H1 (cell line): Measurements from ENCODE around the gene ZFAND4. TPM values are rescaled to one million over a fixed set of nuclear protein-coding genes. Genes with fewer than 3 reads are reported as not detected.

Experiments used
- CTCF ChIA-PET: fragments of 300-600 bp; sonication (Branson Sonifier 250); formaldehyde crosslinking; loops from one replicate; lab custom pipeline; 2021; ENCODE audit not compliant: partially characterized antibody; lab: Charles Lee
- POLR2A ChIA-PET: fragments of 300-600 bp; sonication (Branson Sonifier 250); formaldehyde crosslinking; loops from one replicate; lab custom pipeline; 2021; ENCODE audit warnings: inconsistent platforms; ENCODE audit not compliant: partially characterized antibody; lab: Charles Lee
- DNase-seq, 2 experiments: peaks; one replicate each; pipeline versions ENCODE4 v3.0.0 to v3.0.0-alpha.2; 2010 to 2022; ENCODE audit warnings: low spot score in 2 of 2, low read depth in 1 of 2, mixed read lengths in 1 of 2
- FAIRE-seq: peaks from 2 replicates; lab custom pipeline; 2011; peaks lifted over from hg19 to GRCh38; lab: Jason Lieb, UNC
- H2AFZ ChIP-seq: 2 replicates; pipeline ENCODE4 v1.8.1; 2012; ENCODE audit warnings: low read length, inconsistent platforms
- H2AK5ac ChIP-seq: 2 replicates; pipeline ENCODE4 v1.6.1; 2013; ENCODE audit warnings: low read depth, low read length
- H2BK120ac ChIP-seq: replicated peaks from 2 replicates; pipeline ENCODE3; 2013; ENCODE audit warnings: low read depth, low read length, inconsistent platforms
- H2BK12ac ChIP-seq: 2 replicates; pipeline ENCODE4 v1.6.1; 2013; ENCODE audit warnings: low read depth, low read length
- H2BK15ac ChIP-seq: 2 replicates; pipeline ENCODE4 v1.6.1; 2013; ENCODE audit warnings: low read length
- H2BK20ac ChIP-seq: 2 replicates; pipeline ENCODE4 v1.6.1; 2013; ENCODE audit warnings: low read length
- H2BK5ac ChIP-seq: 2 replicates; pipeline ENCODE4 v1.6.1; 2013; ENCODE audit warnings: low read depth, low read length
- H3K14ac ChIP-seq: 2 replicates; pipeline ENCODE4 v1.6.1; 2013; ENCODE audit warnings: inconsistent platforms; ENCODE audit not compliant: insufficient read length
- H3K18ac ChIP-seq: 2 replicates; pipeline ENCODE4 v1.6.1; 2013; ENCODE audit warnings: low read length; ENCODE audit errors: extremely low read depth
- H3K23ac ChIP-seq: 2 replicates; pipeline ENCODE4 v1.6.1; 2013; ENCODE audit warnings: inconsistent platforms; ENCODE audit not compliant: insufficient read length
- H3K23me2 ChIP-seq: 2 replicates; pipeline ENCODE4 v1.6.1; 2013; ENCODE audit warnings: low read depth, low read length
- H3K27ac ChIP-seq: 2 replicates; pipeline ENCODE4 v1.6.1; 2011; ENCODE audit warnings: low read depth, low read length, inconsistent platforms
- H3K27me3 ChIP-seq, 4 experiments: replicated peaks in 1 of 4; 1 replicate in 1 of 4; 2 replicates in 3 of 4; pipeline versions ENCODE4 v1.6.1 to v1.8.1; 2011 to 2013; ENCODE audit warnings: low read length in 3 of 4, mild to moderate bottlenecking in 3 of 4, inconsistent platforms in 2 of 4, mixed read lengths in 2 of 4, moderate library complexity in 1 of 4; ENCODE audit not compliant: control insufficient read depth in 3 of 4, insufficient read depth in 3 of 4; ENCODE audit errors: extremely low read depth in 1 of 4
- H3K36me3 ChIP-seq, 4 experiments: 2 replicates each; pipeline versions ENCODE4 v1.6.1 to v1.8.1; 2011 to 2013; ENCODE audit warnings: mild to moderate bottlenecking in 4 of 4, low read length in 3 of 4, moderate library complexity in 2 of 4, control low read depth in 1 of 4, inconsistent platforms in 1 of 4; ENCODE audit not compliant: insufficient read depth in 4 of 4, control insufficient read depth in 2 of 4
- H3K4ac ChIP-seq: replicated peaks from 2 replicates; pipeline ENCODE3; 2013; ENCODE audit warnings: low read length, low read depth, mixed read lengths, inconsistent platforms; ENCODE audit not compliant: insufficient read length
- H3K4me1 ChIP-seq, 4 experiments: replicated peaks in 1 of 4; 1 replicate in 1 of 4; 2 replicates in 3 of 4; pipeline versions ENCODE4 v1.6.1 to v1.8.1; 2011 to 2013; ENCODE audit warnings: low read length in 3 of 4, inconsistent platforms in 2 of 4, mixed read lengths in 1 of 4; ENCODE audit not compliant: insufficient read depth in 4 of 4, control insufficient read depth in 3 of 4
- H3K4me2 ChIP-seq, 2 experiments: 2 replicates each; pipeline versions ENCODE4 v1.6.1 to v1.8.1; 2011 to 2013; ENCODE audit warnings: low read depth in 2 of 2, low read length in 2 of 2, control low read depth in 1 of 2, inconsistent platforms in 1 of 2, mild to moderate bottlenecking in 1 of 2; ENCODE audit not compliant: insufficient read depth in 1 of 2
- H3K4me3 ChIP-seq, 4 experiments: fragments of 200-600, 300-600 bp in 1 of 4; sonication (generic), shearing (Covaris generic), sonication (Bioruptor Twin) in 1 of 4; 2 replicates each; pipeline versions ENCODE4 v1.5.1 to v1.8.1; 2011 to 2016; ENCODE audit warnings: low read length in 4 of 4, low read depth in 3 of 4, control low read depth in 2 of 4, inconsistent platforms in 2 of 4, mild to moderate bottlenecking in 2 of 4, mixed read lengths in 1 of 4, moderate library complexity in 1 of 4; ENCODE audit not compliant: insufficient read depth in 2 of 4; ENCODE audit errors: extremely low read depth in 1 of 4
- H3K56ac ChIP-seq: replicated peaks from 2 replicates; pipeline ENCODE3; 2013; ENCODE audit warnings: low read depth, mild to moderate bottlenecking, mixed read lengths, low read length, inconsistent platforms; ENCODE audit not compliant: insufficient read length
- H3K79me1 ChIP-seq: 2 replicates; pipeline ENCODE4 v1.6.1; 2013; ENCODE audit warnings: low read depth, low read length, control low read depth
- H3K79me2 ChIP-seq, 2 experiments: 2 replicates each; pipeline versions ENCODE4 v1.6.1 to v1.8.1; 2012 to 2013; ENCODE audit warnings: low read length in 2 of 2, mild to moderate bottlenecking in 2 of 2, inconsistent platforms in 1 of 2; ENCODE audit not compliant: insufficient read depth in 2 of 2, control insufficient read depth in 1 of 2
- H3K9ac ChIP-seq, 4 experiments: replicated peaks in 1 of 4; 1 replicate in 1 of 4; 2 replicates in 3 of 4; pipeline versions ENCODE4 v1.6.1 to v1.8.1; 2011 to 2013; ENCODE audit warnings: low read depth in 3 of 4, low read length in 3 of 4, control low read depth in 2 of 4, mild to moderate bottlenecking in 2 of 4, moderate library complexity in 2 of 4, inconsistent platforms in 1 of 4; ENCODE audit errors: extremely low read depth in 1 of 4
- H3K9me3 ChIP-seq, 2 experiments: 2 replicates each; pipeline versions ENCODE4 v1.6.1 to v1.8.1; 2012 to 2013; ENCODE audit warnings: mild to moderate bottlenecking in 2 of 2, moderate library complexity in 2 of 2, control low read depth in 1 of 2, inconsistent platforms in 1 of 2, low read depth in 1 of 2, low read length in 1 of 2, mixed read lengths in 1 of 2; ENCODE audit not compliant: insufficient read depth in 2 of 2
- H4K20me1 ChIP-seq, 2 experiments: replicated peaks in 1 of 2; 2 replicates each; pipeline versions ENCODE3 to v1.8.1; 2011 to 2013; ENCODE audit warnings: inconsistent platforms in 2 of 2, low read length in 2 of 2, mild to moderate bottlenecking in 1 of 2; ENCODE audit not compliant: insufficient read depth in 2 of 2, control insufficient read depth in 1 of 2
- H4K5ac ChIP-seq: 2 replicates; pipeline ENCODE4 v1.6.1; 2013; ENCODE audit warnings: low read length, low read depth, mixed read lengths, inconsistent platforms; ENCODE audit not compliant: insufficient read length
- H4K8ac ChIP-seq: 2 replicates; pipeline ENCODE4 v1.8.0; 2013; ENCODE audit warnings: mild to moderate bottlenecking, moderate library complexity, low read length, inconsistent platforms; ENCODE audit not compliant: insufficient read depth; ENCODE audit errors: extremely low read depth
- H4K91ac ChIP-seq: replicated peaks from 2 replicates; pipeline ENCODE3; 2013; ENCODE audit warnings: low read length, mixed read lengths, inconsistent platforms; ENCODE audit not compliant: insufficient read length
- BRCA1 ChIP-seq: IDR thresholded peaks from 2 replicates; pipeline ENCODE4 v1.6.1; 2012; ENCODE audit warnings: low read depth, low read length, improper control_type of control experiment
- CHD1 ChIP-seq: IDR thresholded peaks from 2 replicates; pipeline ENCODE4 v1.6.1; 2012; ENCODE audit warnings: low read depth, low read length, improper control_type of control experiment
- EGR1 ChIP-seq: IDR thresholded peaks from 2 replicates; pipeline ENCODE4 v1.6.1; 2011; ENCODE audit warnings: low read depth, low read length, borderline replicate concordance
- EZH2 ChIP-seq: fragments of 200-600 bp; sonication (generic); IDR thresholded peaks from 2 replicates; pipeline ENCODE4 v1.7.1; 2012; ENCODE audit warnings: low read depth, mild to moderate bottlenecking, moderate library complexity, low read length, inconsistent platforms; ENCODE audit not compliant: severe bottlenecking
- GABPA ChIP-seq: IDR thresholded peaks from 2 replicates; pipeline ENCODE4 v1.6.1; 2011; ENCODE audit warnings: mild to moderate bottlenecking, low read length, moderate library complexity, borderline replicate concordance; ENCODE audit not compliant: insufficient read depth
- JUND ChIP-seq: IDR thresholded peaks from 2 replicates; pipeline ENCODE4 v1.6.1; 2011; ENCODE audit warnings: mild to moderate bottlenecking, improper control_type of control experiment, low read length
- KDM5A ChIP-seq: fragments of 200-600 bp; IDR thresholded peaks from 2 replicates; pipeline ENCODE4 v1.7.1; 2012; ENCODE audit warnings: mild to moderate bottlenecking, low read length, inconsistent platforms, mixed read lengths
- PHF8 ChIP-seq: fragments of 200-600 bp; sonication (generic); conservative IDR thresholded peaks from 2 replicates; pipeline ENCODE4 v1.7.1; 2012; ENCODE audit warnings: low read depth, mild to moderate bottlenecking, inconsistent platforms, low read length, moderate library complexity
- RBBP5 ChIP-seq: IDR thresholded peaks from 2 replicates; pipeline ENCODE4 v1.7.1; 2012; ENCODE audit warnings: low read depth, mild to moderate bottlenecking, inconsistent platforms, low read length, moderate library complexity, borderline replicate concordance
- RNF2 ChIP-seq: fragments of 200-900, 300-1000 bp; sonication (generic); IDR thresholded peaks from 2 replicates; pipeline ENCODE4 v1.7.1; 2016; ENCODE audit warnings: borderline replicate concordance, low read depth, mild to moderate bottlenecking, antibody characterized with exemption, low read length; ENCODE audit not compliant: poor library complexity, severe bottlenecking; ENCODE audit errors: missing control alignments
- SP1 ChIP-seq: IDR thresholded peaks from 2 replicates; pipeline ENCODE4 v1.6.1; 2011; ENCODE audit warnings: low read depth, low read length
- SP4 ChIP-seq: IDR thresholded peaks from 2 replicates; pipeline ENCODE4 v1.6.1; 2012; ENCODE audit warnings: low read length, inconsistent platforms
- SRF ChIP-seq: IDR thresholded peaks from 2 replicates; pipeline ENCODE4 v1.6.1; 2011; ENCODE audit warnings: mild to moderate bottlenecking, low read depth, low read length, moderate library complexity
- TAF1 ChIP-seq: IDR thresholded peaks from 2 replicates; pipeline ENCODE4 v1.6.1; 2011; ENCODE audit warnings: mild to moderate bottlenecking, low read depth, low read length
- WGBS, 2 experiments: shearing (Covaris generic) in 1 of 2; methylation state at CpG; one replicate each; pipeline versions ENCODE4 v1.1.6 to v1.1.7; 2013 to 2015; ENCODE audit warnings: low lambda C conversion rate in 2 of 2, mixed read lengths in 2 of 2, inconsistent platforms in 1 of 2, low coverage in 1 of 2, missing lambda C conversion rate in 1 of 2; ENCODE audit not compliant: insufficient replicate concordance in 2 of 2, insufficient coverage in 1 of 2, insufficient read length in 1 of 2; ENCODE audit errors: extremely low coverage in 1 of 2, missing lambda C conversion rate in 1 of 2; 5-methylcytosine and 5-hydroxymethylcytosine counted together
- polyA plus RNA-seq, 7 experiments: library from polyadenylated mRNA; depleted of rRNA in 3 of 7; stranded (reverse) in 5 of 7; unstranded in 2 of 7; fragments of >200 nt in 5 of 7; fragments of 200-250 nt in 2 of 7; gene quantifications; 1 replicate in 5 of 7; 2 replicates in 1 of 7; 4 replicates in 1 of 7; pipeline versions ENCODE4 v1.2.1 to v1.2.3, GENCODE V29; 2011 to 2013; ENCODE audit warnings: missing spikeins in 2 of 7, mixed read lengths in 2 of 7
- total RNA-seq: library from RNA; stranded (reverse); fragmentation: NEBNext Ultra II Directional; extraction: Animal tissue kit (Norgen Biotek cat#: 25700); gene quantifications from 2 replicates; pipeline ENCODE4 v1.2.1, GENCODE V29; 2021

The ZFAND4 gene
- total and polyA plus RNA-seq, 2 of the 8 experiments (the other 6 are each of a cell fraction or from before 2014, with no cell fraction given): 2.8 to 17.8 TPM

DNA sequence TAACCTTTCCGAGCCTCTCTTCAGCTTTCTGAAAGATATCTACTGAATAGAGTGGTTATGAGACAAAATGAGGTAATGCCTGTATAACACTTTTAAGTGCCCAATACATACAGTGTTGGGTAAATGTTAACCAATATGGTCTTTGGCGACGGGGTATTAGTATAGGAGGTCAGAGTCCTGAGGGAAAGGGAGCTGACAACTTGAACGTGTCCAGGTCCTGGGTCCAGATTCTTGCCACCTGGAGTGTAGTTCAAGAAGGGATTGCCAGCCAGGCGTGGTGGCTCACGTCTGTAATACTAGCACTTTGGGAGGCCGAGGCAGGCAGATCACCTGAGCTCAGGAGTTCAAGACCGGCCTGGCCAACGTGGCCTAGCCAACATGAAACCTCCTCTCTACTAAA is 76.0 kb downstream of the ZFAND4 start:
- Histone ChIP-seq H3K79me2 (peaks cover 0 to 15% of the 10 kb centered on the region in 2 experiments; a peak in 2 of 4 replicates), H3K4ac (no peak overlapping the region), H3K23ac (no peak overlapping the region), H2BK12ac (no peak overlapping the region), H3K23me2 (peaks cover 2% of the 10 kb centered on the region; the same call in 1 of the 2 replicates), H2BK20ac (no peak overlapping the region), H2AFZ (no peak overlapping the region), H3K4me3 (no peak overlapping the region), H3K27ac (no peak overlapping the region), H2BK5ac (no peak overlapping the region), H3K56ac (no peak overlapping the region), H3K79me1 (no peaks in the 10 kb centered on the region), H3K27me3 (peaks cover 0 to 2% (median 0%) of the 10 kb centered on the region in 4 experiments; a peak in 1 of 7 replicates), H2AK5ac (no peak overlapping the region), H3K4me1 (no peaks in the 10 kb centered on the region; a peak in 1 of 7 replicates), H4K91ac (no peak overlapping the region), H3K14ac (no peak overlapping the region), H3K9ac (no peak overlapping the region), H3K4me2 (no peak overlapping the region), H4K8ac (no peak overlapping the region), H3K18ac (no peak overlapping the region), H2BK15ac (no peak overlapping the region), H3K9me3 (peaks cover 3 to 5% of the 10 kb centered on the region in 2 experiments; a peak in 2 of 4 replicates), H3K36me3 (no peaks in the 10 kb centered on the region), H4K20me1 (no peaks in the 10 kb centered on the region), H4K5ac (no peak overlapping the region), H2BK120ac (no peak overlapping the region)
- TF ChIP-seq RNF2 (no peak), CHD1 (no peak), EGR1 (no peak), EZH2 (no peak), JUND (no peak), KDM5A (no peak), SRF (no peak), RBBP5 (no peak), TAF1 (no peak), SP1 (no peak), SP4 (no peak), PHF8 (no peak), BRCA1 (no peak), GABPA (no peak)
- WGBS, 2 experiments: 84% methylated on average over 9 of the region's 9 CpGs; no CpG with 5 or more reads in 1 of the 2 experiments
- FAIRE-seq (no peak), DNase-seq (no peak)
- CTCF ChIA-PET: interaction anchor here (1.4 to 2.1 kb wide), 2 partner anchors 76 to 131 kb away, joined by 4 to 5 read pairs; partner anchors contain the start of gene ZFAND4
- POLR2A ChIA-PET: interaction anchor here (2.9 kb wide), 1 partner anchor 10 kb away, joined by 11 read pairs; no protein-coding TSS in a partner anchor
